NCI-H526 (cell line): ENCODE results near the gene IRX2.

Source experiments
- DNase-seq, 2 experiments: peaks; one replicate each; lab custom pipeline; 2025; lab: John Stamatoyannopoulos, UW

The IRX2 gene

DNA sequence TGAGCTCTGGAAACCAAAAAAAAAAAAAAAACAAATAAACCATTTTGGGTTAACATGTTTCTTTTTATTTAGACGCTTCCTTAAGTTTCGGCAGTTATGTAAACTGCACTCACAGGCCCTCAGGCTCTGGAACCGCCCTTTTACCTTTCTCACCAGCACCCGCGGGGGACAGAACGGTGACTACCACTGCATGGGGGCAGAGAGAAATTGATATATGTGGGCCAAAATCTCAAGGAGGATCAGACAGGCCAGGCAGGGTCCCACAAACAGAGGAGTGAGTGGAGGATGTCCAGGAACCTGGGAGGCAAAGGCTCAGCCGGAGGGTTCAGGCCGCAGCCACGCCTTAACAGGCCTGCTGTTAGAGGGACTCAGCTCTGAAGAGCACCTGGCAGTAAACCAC, 54.4 kb downstream of the IRX2 start:
- no peak for DNase-seq
